Neuron (in vitro differentiated cells): ENCODE measurements around the gene SEC14L2.
A peak's percentile ranks its signal among the peaks of the same experiment; 100 is the strongest.
"Not testable (repeated sequence)": the region's sequence is repeated elsewhere in the genome, so short reads cannot be mapped to it uniquely, and the experiment has no call there.

Experiments used
- H2AFZ ChIP-seq: one replicate; pipeline ENCODE4 v1.6.1; 2013; ENCODE audit warnings: low read depth, mild to moderate bottlenecking, inconsistent platforms, low read length, moderate library complexity
- H3K27me3 ChIP-seq: one replicate; pipeline ENCODE4 v1.6.1; 2013; ENCODE audit warnings: low read length; ENCODE audit not compliant: insufficient read depth
- H3K36me3 ChIP-seq: one replicate; pipeline ENCODE4 v1.6.1; 2013; ENCODE audit warnings: low read length; ENCODE audit not compliant: insufficient read depth
- H3K4me1 ChIP-seq: one replicate; pipeline ENCODE4 v1.6.1; 2013; ENCODE audit warnings: low read length; ENCODE audit not compliant: insufficient read depth
- H3K4me3 ChIP-seq: 2 replicates; pipeline ENCODE4 v1.5.1; 2013; ENCODE audit warnings: mild to moderate bottlenecking, low read length, moderate library complexity
- H3K9me3 ChIP-seq: one replicate; pipeline ENCODE4 v1.6.1; 2013; ENCODE audit warnings: low read length

The SEC14L2 gene

DNA sequence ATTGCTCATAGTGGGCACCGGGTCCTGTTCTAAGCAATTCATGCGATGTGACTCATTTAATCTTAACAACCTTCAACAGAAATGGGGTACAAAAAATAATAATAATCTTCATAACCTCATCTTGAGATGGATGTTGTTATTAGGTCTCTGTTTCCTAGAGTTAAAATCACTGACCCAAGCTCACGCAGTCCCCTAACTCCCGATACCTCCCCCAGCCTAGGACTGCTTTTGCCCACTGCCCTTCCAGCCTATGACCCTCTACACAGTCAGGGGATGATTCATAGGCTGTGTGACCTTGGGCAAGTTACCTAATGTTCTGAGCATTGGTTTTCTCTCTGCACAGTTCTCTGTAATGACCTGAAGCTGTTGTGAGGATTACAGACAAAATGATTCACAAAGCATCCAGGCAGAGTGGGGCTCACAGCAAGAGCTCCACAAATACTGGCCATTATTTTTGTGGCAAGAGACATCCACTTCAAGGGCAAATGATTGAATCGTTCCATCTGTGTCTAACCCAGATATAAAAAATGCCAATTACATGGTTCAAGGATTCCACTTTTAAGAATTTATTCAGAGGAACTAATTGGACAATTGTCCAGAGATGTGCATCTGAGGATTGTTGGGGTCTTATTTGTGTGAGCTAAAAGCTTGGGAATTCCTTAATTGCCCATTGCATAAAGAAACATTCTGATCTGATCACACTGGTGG lies 48.8 kb downstream of the SEC14L2 start:
- Histone ChIP-seq H3K4me1 (peaks cover 6% of the 10 kb centered on the region), H3K9me3 (no peaks in the 10 kb centered on the region), H3K4me3 (no peak overlapping the region), H3K27me3 (no peaks in the 10 kb centered on the region), H3K36me3 (no peaks in the 10 kb centered on the region), H2AFZ (peak overlapping the region; percentile 31)

DNA sequence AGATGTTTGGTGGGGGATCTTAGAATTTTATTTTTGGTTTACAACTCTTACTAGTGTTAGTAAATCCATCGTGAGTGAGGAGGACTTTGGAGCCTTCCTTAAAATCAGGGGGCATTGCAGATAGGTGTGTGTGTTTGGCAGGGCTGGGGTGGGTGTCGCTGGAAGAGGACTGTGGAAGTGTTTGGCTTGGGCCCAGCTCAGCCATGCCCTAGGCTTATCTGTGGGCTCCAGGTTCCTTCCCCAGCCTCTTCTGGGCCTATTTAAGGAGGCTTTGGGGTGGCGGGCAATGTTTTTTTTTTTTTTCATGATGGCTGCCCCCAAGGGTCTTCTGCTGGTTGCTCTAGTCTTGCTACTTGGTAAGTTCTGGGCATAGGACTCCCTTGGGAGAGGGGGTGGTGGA lies 50.8 kb downstream of the SEC14L2 start:
- H3K4me1 ChIP-seq, result peaks cover 6% of the 10 kb centered on the region
- H2AFZ ChIP-seq, result no peak overlapping the region
- H3K27me3 ChIP-seq, result no peaks in the 10 kb centered on the region
- no peak overlapping the region for H3K4me3 ChIP-seq
- H3K36me3 ChIP-seq, result no peaks in the 10 kb centered on the region
- H3K9me3 ChIP-seq, result no peaks in the 10 kb centered on the region

GRCh38 chr22:30451488-30451887 lies 54.7 kb downstream of the SEC14L2 start:
- not testable (repeated sequence) for H3K4me1 ChIP-seq, H2AFZ ChIP-seq, H3K4me3 ChIP-seq, H3K36me3 ChIP-seq, H3K9me3 ChIP-seq, H3K27me3 ChIP-seq

DNA sequence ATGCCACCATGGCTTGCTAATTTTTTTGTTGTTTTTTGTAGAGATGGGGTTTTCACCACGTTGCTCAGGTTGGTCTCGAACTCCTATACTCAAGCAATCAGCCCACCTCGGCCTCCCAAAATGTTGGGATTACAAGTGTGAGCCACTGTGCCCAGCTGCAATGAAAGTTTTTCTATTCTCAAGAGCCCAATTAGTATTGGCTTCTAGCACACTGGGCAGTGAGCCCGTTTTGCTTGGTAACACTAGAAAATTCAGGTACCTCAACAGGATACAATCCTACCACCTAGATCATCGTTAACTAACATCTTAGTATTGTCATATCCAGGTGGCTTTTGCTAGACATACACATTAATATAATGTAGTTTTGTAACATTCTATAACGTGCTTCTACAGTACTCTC lies 56.0 kb downstream of the SEC14L2 start:
- H3K4me3 ChIP-seq, result no peak overlapping the region
- no peaks in the 10 kb centered on the region for H3K4me1 ChIP-seq

DNA sequence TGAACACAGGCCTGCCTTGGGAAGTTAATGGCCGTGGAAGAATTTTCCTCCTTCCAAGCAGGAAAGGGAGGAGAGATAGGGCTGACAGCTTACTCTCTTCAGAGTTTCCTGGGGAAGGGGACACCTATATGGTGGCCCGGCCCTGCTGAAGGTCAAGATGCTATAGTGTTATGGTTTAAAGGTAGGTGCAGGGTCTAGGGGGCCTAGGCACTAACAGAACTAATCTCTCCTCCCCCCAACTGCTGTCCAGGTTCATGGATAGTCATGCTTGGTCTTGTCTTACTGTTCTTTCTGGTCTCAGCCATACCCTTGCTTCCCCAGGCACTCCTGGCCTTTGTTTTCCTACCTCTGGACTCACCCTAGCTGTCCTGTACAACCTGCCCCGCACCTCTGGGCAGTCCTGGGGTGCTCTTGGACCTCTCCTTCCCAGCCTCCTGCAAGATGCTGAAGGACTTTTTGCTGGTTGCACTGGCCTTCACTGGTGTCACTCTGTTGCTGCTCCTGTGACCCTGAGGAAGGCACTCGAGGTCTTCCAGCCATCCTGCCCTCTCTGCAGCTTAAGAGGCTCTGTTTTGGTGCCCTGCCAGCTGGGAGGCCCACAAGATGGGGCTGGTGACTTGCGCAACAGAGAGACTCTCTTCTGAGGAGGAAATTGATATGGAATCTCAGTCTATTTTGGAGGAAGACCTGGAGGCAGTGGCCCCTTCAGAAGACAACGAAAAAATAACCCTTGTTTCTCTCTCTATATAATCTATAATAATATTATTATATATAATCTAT lies 57.1 kb downstream of the SEC14L2 start:
- no peak overlapping the region for H3K4me3 ChIP-seq
- H3K4me1 ChIP-seq, result no peaks in the 10 kb centered on the region
- H3K9me3 ChIP-seq, result no peaks in the 10 kb centered on the region
- no peak overlapping the region for H2AFZ ChIP-seq
- H3K36me3 ChIP-seq, result no peaks in the 10 kb centered on the region
- no peaks in the 10 kb centered on the region for H3K27me3 ChIP-seq

More for the DNA sequence above, 56.0 kb downstream of the SEC14L2 start:
- Histone ChIP-seq H3K27me3 (no peaks in the 10 kb centered on the region), H3K36me3 (no peaks in the 10 kb centered on the region), H3K9me3 (no peaks in the 10 kb centered on the region), H2AFZ (no peak overlapping the region)

DNA sequence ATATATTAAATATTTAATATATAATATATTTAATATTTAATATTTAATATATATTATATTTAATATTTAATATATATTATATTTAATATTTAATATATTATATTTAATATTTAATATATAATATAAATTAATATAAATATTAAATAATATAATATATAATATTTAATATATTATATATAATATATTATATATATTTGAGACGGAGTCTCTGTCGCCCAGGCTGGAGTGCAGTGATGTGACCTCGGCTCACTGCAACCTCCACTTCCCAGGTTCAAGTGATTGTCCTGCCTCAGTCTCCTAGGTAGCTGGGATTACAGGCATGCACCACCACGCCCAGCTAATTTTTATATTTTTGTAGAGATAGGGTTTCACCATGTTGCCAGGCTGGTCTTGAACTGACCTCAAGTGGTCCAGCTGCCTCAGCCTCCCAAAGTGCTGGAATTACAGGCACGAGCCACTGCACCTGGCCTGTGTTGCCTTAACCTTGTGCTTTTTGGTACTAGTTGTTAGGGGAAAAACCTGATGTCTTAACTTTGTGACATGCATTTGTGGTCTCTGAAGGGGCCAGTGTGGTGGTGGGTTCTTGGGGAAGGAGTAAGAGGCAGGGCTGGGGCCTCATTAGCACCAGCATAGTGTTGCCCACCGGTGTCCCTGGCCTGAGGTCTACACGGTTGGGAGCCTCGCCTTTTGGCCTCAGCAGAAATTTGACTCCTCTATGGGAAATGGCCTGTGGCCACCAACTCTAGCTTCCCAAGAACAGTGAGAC lies 58.4 kb downstream of the SEC14L2 start:
- Histone ChIP-seq H3K4me3 (no peak overlapping the region), H3K9me3 (no peaks in the 10 kb centered on the region), H3K36me3 (no peaks in the 10 kb centered on the region), H3K27me3 (no peaks in the 10 kb centered on the region), H2AFZ (no peak overlapping the region), H3K4me1 (no peaks in the 10 kb centered on the region)

- peaks cover 1% of the 10 kb centered on the region for H3K27me3 ChIP-seq
- H3K9me3 ChIP-seq, result no peaks in the 10 kb centered on the region
- no peaks in the 10 kb centered on the region for H3K4me1 ChIP-seq
- no peaks in the 10 kb centered on the region for H3K36me3 ChIP-seq
- no peak overlapping the region for H3K4me3 ChIP-seq
- H2AFZ ChIP-seq, result no peak overlapping the region
These were observed 61.2 kb downstream of the SEC14L2 start for GRCh38 chr22:30457981-30458380.

GRCh38 chr22:30459181-30460052 lies 62.6 kb downstream of the SEC14L2 start:
- H3K36me3 ChIP-seq, result no peaks in the 10 kb centered on the region
- no peak overlapping the region for H2AFZ ChIP-seq
- H3K4me1 ChIP-seq, result no peaks in the 10 kb centered on the region
- H3K4me3 ChIP-seq, result no peak overlapping the region
- H3K27me3 ChIP-seq, result peaks cover 6% of the 10 kb centered on the region
- no peaks in the 10 kb centered on the region for H3K9me3 ChIP-seq

DNA sequence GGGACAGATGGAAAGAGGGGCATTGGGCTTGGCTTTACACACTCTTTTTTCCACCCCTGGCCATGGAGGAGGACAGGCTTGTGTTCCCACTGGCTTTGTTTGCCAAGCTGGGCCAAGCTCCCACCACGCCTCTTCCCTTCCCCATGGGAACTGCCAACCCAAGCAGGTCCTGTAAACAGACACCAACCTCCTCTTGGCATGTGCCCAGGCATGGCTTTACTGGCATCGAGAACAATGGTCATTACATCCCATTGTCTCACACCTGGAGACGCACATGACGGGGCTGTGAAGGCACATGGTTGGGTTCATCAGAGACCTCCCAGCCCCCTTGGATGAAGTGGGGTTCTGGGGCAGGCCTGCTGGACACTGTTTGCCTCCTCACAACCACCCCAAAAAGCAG lies 63.3 kb downstream of the SEC14L2 start:
- Histone ChIP-seq H3K27me3 (peaks cover 6% of the 10 kb centered on the region), H3K9me3 (no peaks in the 10 kb centered on the region), H2AFZ (no peak overlapping the region), H3K36me3 (no peaks in the 10 kb centered on the region), H3K4me3 (no peak overlapping the region), H3K4me1 (no peaks in the 10 kb centered on the region)

GRCh38 chr22:30460555-30460954 lies 63.7 kb downstream of the SEC14L2 start:
- not testable (repeated sequence) for H3K4me3 ChIP-seq, H3K9me3 ChIP-seq, H3K27me3 ChIP-seq, H2AFZ ChIP-seq, H3K36me3 ChIP-seq, H3K4me1 ChIP-seq

GRCh38 chr22:30469165-30469564 lies 72.3 kb downstream of the SEC14L2 start:
- Histone ChIP-seq H2AFZ (no peak overlapping the region), H3K9me3 (no peaks in the 10 kb centered on the region), H3K4me1 (no peaks in the 10 kb centered on the region), H3K36me3 (no peaks in the 10 kb centered on the region), H3K4me3 (no peak overlapping the region), H3K27me3 (peaks cover 13% of the 10 kb centered on the region)

GRCh38 chr22:30470655-30471054 lies 73.8 kb downstream of the SEC14L2 start:
- Histone ChIP-seq H2AFZ (no peak overlapping the region), H3K27me3 (peaks cover 13% of the 10 kb centered on the region), H3K36me3 (no peaks in the 10 kb centered on the region), H3K4me3 (no peak overlapping the region), H3K4me1 (no peaks in the 10 kb centered on the region), H3K9me3 (no peaks in the 10 kb centered on the region)
